Measurements from ENCODE around the gene ATP2A1. TPM values are rescaled to one million over a fixed set of nuclear protein-coding genes. Genes with fewer than 3 reads are reported as not detected.

Gene ATP2A1
- total and polyA plus RNA-seq, 2 of the 13 experiments (the other 11 are each of a cell fraction or from before 2014, with no cell fraction given) = 3.2 to 12.5 TPM

- TF ChIP-seq NFYC (CRISPR knock-in tag; IDR thresholded peaks at IDR 0.05) (no peak), CHD2 (IDR thresholded peaks at IDR 0.05; ENCODE audit: low read depth, low read length) (no peak), HIVEP1 (CRISPR knock-in tag; IDR thresholded peaks at IDR 0.05) (no peak), ZNF564 (CRISPR knock-in tag; IDR thresholded peaks at IDR 0.05) (no peak), ZNF484 (CRISPR knock-in tag; IDR thresholded peaks at IDR 0.05; ENCODE audit: borderline replicate concordance, low read depth) (no peak), JUN (CRISPR knock-in tag; IDR thresholded peaks at IDR 0.05) (0 out of 2 replicates have a peak, but pooled peaks have one; percentile 34)
Observed at GRCh38 chr16:28936784-28937155, 58.5 kb downstream of the ATP2A1 start (continued).

- ChIA-PET POLR2A (interaction anchor here (1.0 to 4.9 kb wide), 5 partner anchors 13 to 114 kb away, joined by 4 to 60 read pairs (median 15); partner anchors contain the start of genes ATXN2L, RABEP2 and SH2B1), CTCF (ENCODE audit: low intra/inter-chr PET ratio, low total read pairs) (interaction anchor here (1.7 kb wide), 1 partner anchor 8 kb away, joined by 7 read pairs; no protein-coding TSS in a partner anchor)
- Histone ChIP-seq H3K27ac (ENCODE audit: extremely low read length, insufficient read depth, low read length) (no peak overlapping the region), H3K9ac (ENCODE audit: insufficient read depth, low read depth, low read length) (no peak overlapping the region), H3K27me3 (ENCODE audit: control insufficient read depth in 1 of 2, insufficient read depth in 2 of 2, low read length in 2 of 2) (no peaks in the 10 kb centered on the region), H3K9me3 (ENCODE audit: low read length) (no peaks in the 10 kb centered on the region), H3K4me3 (replicated peaks in 1 of 3; ENCODE audit: insufficient read depth in 1 of 3, low read depth in 2 of 3, low read length in 3 of 3) (peak overlapping the region in 1 of 3 experiments; percentile 69; a peak in 1 of 6 replicates), H3K36me3 (replicated peaks in 1 of 2; ENCODE audit: control insufficient read depth in 1 of 2, insufficient read depth in 2 of 2, low read length in 2 of 2) (no peaks in the 10 kb centered on the region), H3K79me2 (ENCODE audit: insufficient read depth, low read length) (no peaks in the 10 kb centered on the region), H2AFZ (ENCODE audit: low read length) (no peak overlapping the region), H4K20me1 (ENCODE audit: insufficient read depth, low read length) (no peaks in the 10 kb centered on the region), H3K4me1 (ENCODE audit: insufficient read depth, low read length) (peaks cover 54% of the 10 kb centered on the region), H3K4me2 (ENCODE audit: low read depth, low read length) (peak overlapping the region; percentile 59)
- BruUV-seq (replicated peaks) = no TSS peak
- intact Hi-C loops (cut with micrococcal nuclease; ENCODE audit: unreplicated experiment) (loop anchor here (2.0 to 5.0 kb wide), 2 partner anchors 15 to 115 kb away; partner anchors contain the start of gene ATXN2L), in situ Hi-C loops (cut with HindIII; ENCODE audit: extremely low pct_ligation_motif_present, low pct_unique_long_range_greater_than_20kb) (loop anchor here (5.0 kb wide), 1 partner anchor 70 kb away; no protein-coding TSS in a partner anchor)
- FAIRE-seq (no peak), DNase-seq (ENCODE audit: low spot score) (no peak), ATAC-seq (peak; percentile 37)
- 56% methylated on average over 6 of the region's 14 CpGs for WGBS (ENCODE audit: low lambda C conversion rate)
- TF ChIP-seq ZNF430 (CRISPR knock-in tag; IDR thresholded peaks at IDR 0.05) = peak; percentile 1; the same call in 1 of the 2 replicates
- peak; percentile 74; the same call in 1 of the 2 replicates for TF ChIP-seq RARA (CRISPR knock-in tag; IDR thresholded peaks at IDR 0.05)
- peak; percentile 49 for TF ChIP-seq SAP130 (CRISPR knock-in tag; IDR thresholded peaks at IDR 0.05; ENCODE audit: low read depth)
- no peak for TF ChIP-seq THAP9 (CRISPR knock-in tag; IDR thresholded peaks at IDR 0.05; ENCODE audit: borderline replicate concordance)
- 0 out of 2 replicates have a peak, but pooled peaks have one; percentile 29 for TF ChIP-seq ZNF567 (CRISPR knock-in tag; IDR thresholded peaks at IDR 0.05; ENCODE audit: borderline replicate concordance)
- no peak; the same call in 1 of the 2 replicates for TF ChIP-seq TAF1 (CRISPR knock-in tag; IDR thresholded peaks at IDR 0.05)
- TF ChIP-seq ZNF770 (CRISPR knock-in tag; IDR thresholded peaks at IDR 0.05) = 0 out of 2 replicates have a peak, but pooled peaks have one; percentile 31
- peak; percentile 46 for TF ChIP-seq CTCF (CRISPR knock-in tag; IDR thresholded peaks at IDR 0.05)
Observed at GRCh38 chr16:28937222-28937876, 59.1 kb downstream of the ATP2A1 start.

Data from HepG2 (cell line).